Inflammatory macrophage treated with lipopolysaccharide for 1 hour (primary cell): ENCODE results near the gene VAV3.
A peak's percentile ranks its signal among the peaks of the same experiment; 100 is the strongest.

Experiments
- DNase-seq, 2 donors: peaks; one replicate each; pipeline ENCODE4 v3.0.0-alpha.2; 2020 to 2022

The VAV3 gene

DNA sequence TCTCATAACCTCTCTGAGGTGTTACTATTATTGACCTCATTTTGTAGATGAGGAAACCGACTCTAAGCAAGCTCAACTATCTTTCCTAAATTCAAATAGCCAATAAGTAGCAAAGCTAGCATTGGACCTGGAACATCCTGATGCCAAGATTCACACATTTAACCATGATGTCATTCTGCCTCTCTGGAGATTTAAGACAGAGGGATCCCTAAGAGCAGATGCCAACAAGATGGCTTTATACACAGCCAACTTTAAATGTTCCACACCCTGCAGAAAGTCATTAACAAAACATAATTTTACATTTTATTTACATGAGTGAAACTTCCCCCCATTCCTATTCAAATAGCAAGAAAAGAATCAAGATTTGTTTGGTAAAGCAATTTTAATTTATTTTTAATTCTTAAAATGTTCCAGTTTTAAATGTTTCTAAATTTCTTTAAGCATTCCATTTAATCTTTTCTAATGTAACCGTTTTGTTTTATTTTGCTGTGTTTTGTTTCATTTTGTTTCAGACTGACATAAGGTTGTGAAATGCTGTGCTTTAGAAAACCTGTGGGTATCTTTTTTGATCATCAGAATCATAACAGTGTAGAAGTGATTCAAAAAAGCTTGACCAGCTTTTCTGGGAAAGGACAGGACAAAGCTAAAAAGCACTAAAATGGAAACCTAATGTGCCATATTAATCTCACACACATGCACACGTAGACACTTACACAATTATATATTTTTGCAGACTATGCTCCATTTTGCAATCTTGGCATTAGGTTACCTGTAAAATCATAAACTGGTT is 7.6 kb upstream of the VAV3 start:
- no peak for DNase-seq

DNA sequence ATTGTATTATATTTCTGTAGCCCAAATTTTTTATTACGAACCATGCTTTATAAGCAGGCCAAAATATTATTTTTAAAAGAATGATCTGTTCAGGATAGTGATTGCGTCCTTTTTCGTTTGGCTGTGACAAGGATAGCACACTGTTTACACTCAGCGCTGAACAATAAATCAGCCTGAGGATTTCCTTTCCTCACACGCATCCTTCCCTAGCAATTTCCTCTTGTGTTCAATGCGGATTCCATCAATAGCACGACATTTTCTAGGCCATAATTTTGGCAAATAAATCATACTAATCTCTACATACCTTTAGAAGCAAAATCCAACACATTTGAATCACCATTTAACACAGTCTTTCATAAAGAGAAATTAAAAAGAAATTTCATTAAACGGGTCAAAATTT is 1.6 kb upstream of the VAV3 start:
- DNase-seq: no peak

DNA sequence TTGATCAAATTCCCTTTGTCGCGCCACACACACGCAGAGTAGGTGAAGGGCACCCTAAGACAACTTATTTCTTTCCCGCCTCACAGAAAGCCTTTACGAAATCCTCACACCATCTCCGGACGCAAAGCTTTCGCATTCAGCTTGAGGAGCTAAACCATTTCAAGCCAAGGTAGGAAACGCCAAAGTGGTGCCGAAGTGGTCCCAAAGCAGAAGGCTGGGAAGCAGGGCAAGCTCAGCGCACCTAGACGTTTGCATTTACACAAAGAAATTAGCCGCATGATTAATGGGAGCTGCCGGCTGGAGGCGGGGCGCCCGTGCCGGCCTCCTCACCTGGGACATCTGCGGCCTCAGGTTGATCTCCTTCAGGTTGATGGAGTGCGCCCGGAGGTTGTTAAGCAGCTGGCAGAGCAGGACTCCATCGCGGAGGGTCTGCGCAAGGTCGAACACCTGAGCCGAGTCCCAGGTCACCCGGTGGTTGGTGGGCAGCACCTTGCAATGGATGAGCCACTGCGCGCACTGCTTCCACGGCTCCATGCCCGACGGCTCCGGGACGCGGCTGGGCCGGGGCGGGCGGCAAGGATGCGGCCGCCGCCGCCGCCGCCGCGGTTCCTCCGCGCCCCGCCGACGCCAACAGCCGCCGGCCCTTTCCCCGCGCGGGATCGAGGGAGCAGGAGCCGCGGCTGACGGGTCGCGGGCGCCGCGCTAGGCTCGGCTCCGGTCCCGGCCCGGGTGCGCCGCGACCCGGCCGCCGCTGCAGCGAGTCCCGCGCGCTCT is 457 bp downstream of the VAV3 start:
- no peak for DNase-seq

DNA sequence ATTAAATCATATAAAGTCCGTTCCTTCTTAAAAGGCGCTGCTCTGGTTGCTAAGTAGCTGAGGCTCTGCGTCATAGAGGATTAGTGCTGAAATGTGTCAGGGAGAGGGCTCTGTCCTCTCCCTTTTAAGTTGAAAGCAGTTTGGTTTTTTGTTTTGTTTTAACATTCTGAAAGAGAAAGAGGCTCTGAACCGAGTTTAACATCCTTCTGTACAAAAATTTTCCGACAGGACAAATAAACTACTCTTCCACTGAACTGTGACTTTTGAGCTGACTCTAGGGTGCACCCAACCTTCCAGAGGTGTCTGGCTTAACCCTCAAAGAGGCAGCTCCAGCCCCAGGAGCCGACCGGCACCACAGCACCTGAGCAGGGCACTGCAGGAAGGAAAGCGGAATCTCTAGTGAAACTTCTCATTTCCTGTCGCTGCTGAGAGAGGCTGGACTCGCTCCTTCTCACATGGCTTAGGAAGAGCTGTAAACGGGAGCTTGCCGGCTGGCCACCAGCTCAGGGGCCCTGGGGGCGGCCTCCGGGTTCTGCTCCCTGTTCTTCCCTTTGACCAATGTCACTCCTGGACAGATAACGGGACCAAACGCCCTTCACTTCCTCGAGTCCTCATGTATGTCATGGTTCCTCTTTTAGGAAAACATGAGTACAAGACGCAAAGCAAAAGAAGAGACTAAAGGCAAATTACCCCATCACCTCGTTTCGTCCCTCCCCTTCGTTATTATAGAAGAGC is 1.2 kb downstream of the VAV3 start:
- DNase-seq: peak; percentile 61 to 62

DNA sequence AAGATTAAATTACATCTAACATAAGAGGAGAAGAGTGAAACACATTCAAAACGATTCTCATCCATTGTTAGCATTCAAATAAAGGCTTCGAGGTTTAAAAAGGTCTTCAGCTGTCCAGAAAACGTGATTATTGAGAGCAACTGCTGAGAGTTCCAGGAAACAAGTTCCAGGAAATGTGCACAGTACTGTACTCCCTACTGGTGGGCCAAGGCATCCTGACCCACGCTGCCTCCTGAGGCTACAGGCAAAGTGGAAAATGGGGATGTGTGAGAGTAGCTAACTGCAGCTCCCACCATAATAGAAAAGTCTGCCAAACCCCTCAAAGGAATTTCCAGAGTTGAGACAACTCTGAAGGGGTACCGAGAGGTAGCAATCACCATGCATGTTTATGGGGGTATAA is 2.0 kb downstream of the VAV3 start:
- DNase-seq: no peak

DNA sequence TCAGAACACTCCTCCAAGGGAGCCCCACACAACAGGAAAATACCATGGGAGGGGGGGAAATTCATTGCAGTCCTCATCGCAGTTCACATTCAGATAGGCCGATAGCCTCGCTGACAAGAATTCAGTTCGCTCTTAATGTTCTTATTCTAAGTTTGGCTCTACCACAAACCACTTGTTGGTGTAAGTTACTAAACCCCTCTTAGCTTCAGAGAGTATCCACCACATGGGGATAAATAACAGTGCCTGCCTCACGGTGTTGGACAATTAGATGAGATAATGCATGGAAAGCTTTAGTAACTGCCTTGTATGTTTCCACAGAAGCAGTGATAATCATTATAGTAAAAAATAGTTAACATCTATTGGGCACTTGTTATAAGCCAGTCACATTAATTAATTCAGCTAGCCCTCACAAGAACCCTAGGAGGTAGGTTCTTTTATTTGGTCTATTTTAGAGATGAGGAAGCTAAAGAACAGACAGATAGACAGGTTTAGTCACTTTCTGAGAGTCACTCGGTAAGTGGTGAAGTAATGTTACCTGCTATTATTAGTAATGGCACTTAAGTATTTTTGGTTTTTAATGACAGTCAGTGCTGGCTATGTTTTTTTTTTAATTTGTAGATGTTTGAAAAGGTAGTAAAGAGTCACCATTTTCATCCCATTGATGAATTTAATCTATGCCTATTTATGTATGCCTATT is 10.1 kb downstream of the VAV3 start:
- DNase-seq: no peak

DNA sequence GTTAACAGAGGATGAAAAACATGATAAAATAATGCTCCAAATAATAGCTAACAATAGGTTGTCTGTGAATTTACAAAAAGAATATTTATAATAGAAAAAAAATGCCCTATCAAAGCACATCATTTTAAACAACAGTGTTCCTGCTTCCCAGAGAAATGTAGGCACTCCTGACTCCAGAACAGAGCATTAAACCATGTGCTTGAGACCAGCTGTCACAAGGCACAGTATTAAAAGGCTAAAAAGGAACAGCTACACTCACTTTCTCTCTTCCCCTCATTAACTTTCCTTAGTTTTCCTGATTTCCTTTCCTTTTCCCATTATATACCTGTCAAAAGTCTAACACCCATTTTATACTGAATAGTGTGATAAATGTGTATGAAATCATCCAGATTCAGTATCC is 10.9 kb downstream of the VAV3 start:
- DNase-seq: no peak

DNA sequence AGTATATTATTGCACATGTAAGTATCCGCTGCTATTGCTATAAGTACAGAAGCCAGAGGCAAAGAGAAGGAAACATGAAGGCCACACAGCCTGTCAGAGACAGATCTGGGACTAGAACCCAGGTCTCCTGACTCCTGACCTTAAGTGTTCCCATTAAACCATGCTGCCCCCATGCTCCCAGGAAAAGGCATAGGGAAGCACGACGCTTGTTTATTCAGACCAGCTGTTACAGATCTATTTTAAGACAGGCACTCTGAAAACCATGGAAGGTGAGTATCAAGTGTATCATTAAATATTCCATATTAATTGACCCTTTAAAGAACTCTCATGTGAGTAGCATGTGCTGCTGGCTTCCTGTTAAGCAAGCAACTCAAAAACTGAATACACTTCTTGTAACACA is 11.4 kb downstream of the VAV3 start:
- DNase-seq: no peak

DNA sequence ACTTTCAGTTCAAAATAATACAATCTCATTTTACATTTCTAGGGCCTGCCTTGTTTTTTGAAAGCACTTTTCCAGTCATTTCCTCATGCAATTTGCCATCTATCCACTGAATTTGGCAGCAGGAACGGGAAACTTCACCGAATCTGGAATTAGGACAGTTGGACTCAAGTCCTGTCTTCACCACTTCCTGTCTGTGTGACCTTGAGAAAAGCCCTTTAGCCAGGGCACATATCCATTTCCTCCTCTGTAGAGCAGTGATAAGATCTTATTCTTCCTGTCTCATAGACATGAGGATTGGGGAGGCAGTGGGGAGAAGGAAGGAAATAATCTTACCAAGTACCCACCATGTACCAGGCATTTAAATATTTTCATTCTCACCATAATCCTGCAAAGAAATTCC is 12.0 kb downstream of the VAV3 start:
- DNase-seq: peak in 1 of 2 donors; percentile 29

DNA sequence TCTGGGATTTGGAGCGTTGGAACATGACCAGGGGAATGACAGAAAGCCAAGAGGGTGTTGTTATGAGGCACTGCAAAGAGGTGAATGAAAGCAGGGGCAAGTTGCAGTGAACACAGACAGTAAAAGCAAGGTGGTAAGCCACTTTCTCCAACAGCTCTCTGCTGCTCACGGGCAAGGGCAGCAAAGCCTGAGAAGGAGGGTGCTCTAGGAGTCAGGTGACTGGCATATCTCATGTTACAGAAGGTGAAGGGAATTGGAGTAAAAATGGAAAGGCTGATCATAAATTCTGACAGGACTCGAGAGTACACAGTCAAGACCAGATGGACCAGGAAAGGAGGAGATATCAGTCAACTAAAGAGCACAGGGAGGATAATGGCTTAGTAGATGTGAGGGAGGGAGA is 14.5 kb downstream of the VAV3 start:
- no peak for DNase-seq

DNA sequence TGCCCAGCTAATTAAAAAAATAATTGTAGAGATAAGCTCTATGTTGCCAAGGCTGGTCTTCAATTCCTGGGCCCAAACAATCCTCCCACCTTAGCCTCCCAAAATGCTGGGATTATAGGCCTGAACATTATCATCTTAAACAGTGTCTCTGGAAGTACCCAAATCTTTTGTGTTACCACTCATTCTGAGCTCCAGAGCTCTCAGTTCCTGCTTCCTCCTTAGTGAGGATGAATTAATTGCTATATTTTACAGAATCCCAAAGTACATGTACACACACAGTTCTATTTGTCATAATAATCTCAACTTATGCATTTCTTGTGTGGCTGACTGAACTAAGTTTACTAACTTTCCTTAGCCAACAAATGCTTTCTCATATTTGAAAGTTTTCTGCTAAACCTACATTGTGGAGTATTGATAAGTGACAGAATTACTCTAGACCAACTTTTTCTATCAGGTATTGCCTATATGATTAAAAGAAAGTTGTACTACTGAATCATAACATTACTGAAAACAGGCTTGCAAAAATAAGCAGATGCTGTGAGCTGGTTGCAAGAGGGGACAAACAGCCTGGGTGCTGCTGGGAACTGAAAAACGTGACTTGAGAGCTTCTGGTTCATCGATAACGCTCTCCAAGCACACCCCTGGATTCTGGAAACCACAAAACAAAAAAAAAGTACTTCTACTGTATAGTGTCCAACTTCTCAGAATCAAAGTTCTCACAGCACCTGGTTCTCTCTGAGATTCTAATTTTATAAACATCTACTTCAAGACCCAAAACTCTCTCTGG is 15.3 kb downstream of the VAV3 start:
- no peak for DNase-seq

DNA sequence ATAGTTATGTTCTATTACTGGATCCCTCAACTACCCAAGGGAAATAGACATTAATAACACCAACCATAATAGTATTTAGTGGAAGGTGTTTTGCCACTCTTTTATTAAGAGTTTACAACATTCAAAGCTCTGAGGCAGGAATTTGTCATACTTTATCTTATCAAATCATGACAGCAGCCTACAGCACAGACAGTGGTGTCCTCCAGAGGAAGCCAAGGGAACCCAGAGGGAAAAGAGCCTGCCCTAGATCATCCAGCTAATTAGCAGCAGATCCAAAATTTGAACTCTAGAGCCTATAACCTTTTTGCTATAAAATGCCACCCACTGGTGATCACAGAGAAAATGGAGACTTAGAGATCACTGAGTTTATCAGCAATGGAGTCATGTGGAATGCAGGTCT is 18.2 kb downstream of the VAV3 start:
- DNase-seq: no peak

DNA sequence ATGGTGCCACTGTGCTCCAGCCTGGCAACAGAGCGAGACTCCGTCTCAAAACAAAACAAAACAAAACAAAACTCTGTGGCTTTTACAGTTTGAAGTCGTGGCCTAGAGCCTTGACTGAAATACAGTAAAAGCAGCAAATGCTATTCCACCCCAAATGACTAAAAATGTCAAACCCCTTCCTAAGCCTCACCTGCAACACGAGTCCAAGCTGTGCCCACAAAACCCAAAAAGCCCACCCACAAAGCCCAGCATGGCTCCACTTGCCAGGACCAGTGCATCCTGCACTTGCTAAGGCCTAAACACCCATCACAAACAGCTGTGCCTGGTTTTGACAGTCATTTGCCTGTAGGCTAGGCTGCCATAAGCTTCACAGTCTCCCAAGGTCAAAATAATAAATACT is 21.3 kb downstream of the VAV3 start:
- DNase-seq: no peak

DNA sequence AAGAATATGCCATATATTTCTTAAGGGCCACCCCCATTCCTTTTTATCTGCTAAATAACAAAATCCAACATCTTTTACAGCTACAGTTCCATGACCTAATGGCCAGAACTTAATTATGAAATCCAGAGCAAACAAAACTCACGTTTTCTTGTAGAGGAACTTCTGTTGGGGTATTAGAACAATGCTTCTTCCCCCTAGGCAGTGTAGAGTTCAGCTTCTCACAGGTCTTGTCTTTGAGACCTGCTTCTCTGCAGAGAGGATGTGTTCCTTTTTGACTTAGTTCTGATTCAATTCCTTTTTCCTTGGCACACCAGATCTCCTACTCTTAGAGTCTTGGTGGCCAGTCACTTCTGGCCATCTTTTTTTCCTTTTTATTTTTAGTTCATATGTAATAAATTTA is 22.2 kb downstream of the VAV3 start:
- DNase-seq: peak in 1 of 2 donors; percentile 29

DNA sequence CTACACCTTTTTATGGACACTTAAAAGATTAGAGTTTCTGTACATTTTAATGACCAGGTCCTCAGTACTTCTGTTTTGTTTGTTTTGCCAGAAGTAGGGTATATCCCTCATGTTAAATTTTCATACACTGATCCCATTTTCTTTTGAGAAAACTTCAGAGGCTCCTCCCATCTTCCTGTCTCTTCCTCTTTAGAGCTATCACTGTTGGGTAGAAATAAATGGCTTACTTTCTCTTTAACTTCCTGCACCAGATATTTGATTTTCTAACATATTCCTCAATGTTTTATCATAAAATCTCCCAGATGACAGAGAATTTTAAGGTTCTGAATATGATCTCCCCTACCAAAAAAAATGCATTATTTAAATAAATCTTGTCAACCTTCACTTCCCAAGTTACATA is 23.4 kb downstream of the VAV3 start:
- peak in 1 of 2 donors; percentile 58 for DNase-seq

DNA sequence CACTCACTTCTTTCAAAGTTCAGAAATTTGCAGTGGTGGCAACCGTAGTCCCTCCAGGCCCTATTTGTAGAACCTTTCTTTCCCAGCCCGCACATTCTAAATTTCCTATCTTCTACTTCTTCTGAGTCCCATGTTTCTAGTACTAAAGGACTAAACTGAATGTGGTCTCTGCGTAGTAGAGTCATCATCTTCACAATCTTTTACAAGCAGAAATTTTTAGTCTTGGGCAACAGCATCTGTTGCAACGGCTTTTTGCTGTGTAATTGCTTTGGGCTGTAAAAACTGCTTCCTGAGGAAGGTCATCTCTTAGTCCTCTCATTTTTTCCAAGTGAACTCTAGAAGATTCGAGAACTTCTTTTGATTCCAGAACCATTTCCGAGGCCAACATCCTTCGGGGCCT is 23.9 kb downstream of the VAV3 start:
- DNase-seq: peak; percentile 97 to 99

DNA sequence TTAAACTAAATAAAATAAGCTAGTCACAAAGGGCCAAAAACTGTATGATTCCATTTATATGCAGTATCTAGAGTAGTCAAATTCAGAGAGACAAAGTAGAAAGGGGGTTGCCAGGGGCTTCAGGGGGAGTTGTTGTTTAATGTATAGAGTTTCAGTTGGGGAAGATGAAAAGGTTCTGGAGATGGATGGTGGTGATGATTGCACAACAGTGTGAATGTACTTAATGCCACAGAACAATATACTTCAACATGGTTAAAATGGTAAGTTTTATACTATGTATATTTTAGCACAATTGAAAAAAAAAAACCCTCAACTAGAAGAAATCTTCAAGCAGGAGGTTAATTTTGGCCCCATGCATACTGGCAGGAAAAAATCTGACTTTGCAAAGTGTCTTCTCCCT is 24.3 kb downstream of the VAV3 start:
- no peak for DNase-seq

DNA sequence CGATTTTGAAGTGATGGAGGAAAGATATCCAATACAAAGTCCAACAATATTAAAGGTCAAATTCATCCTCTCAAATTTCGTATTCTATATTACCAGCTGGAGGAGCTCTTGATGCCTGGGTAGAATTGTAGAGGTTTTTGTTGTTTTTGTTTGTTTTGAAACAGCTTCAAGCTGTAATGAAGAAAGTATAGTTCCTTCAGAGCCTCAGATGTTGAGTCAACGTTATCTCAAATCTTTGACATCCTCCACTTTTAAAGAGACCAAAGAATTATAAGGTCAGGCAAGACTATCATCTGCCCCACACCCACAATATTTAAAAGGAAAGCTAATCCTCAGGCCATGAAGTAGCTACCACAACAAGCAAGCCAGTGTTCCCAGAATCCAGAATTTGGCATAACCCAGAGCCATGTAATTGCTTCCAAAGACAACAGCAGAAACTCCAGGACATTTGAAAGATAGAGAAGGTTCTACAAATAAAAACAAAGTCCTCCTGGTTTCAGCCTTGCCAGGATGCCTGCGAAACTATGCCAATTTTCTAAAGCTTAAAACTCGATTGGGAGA is 24.9 kb downstream of the VAV3 start:
- no peak for DNase-seq

DNA sequence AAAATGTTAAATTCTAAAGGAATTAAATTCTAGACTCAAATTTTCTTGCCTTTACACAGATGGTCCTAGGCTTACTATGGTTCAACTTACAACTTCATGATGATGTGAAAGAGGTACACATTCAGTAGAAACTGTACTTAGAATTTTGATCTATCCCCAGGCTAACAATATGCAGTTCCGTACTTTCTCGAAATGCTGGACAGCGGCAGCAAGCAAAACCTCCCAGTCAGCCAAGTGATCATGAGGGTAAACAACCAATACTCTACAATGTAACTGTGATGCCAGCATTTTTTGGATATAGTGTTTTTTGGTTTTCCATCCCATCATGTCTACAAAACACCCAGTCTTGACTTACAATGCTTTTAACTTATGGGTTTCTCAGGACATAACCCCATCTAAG is 25.7 kb downstream of the VAV3 start:
- DNase-seq: no peak

DNA sequence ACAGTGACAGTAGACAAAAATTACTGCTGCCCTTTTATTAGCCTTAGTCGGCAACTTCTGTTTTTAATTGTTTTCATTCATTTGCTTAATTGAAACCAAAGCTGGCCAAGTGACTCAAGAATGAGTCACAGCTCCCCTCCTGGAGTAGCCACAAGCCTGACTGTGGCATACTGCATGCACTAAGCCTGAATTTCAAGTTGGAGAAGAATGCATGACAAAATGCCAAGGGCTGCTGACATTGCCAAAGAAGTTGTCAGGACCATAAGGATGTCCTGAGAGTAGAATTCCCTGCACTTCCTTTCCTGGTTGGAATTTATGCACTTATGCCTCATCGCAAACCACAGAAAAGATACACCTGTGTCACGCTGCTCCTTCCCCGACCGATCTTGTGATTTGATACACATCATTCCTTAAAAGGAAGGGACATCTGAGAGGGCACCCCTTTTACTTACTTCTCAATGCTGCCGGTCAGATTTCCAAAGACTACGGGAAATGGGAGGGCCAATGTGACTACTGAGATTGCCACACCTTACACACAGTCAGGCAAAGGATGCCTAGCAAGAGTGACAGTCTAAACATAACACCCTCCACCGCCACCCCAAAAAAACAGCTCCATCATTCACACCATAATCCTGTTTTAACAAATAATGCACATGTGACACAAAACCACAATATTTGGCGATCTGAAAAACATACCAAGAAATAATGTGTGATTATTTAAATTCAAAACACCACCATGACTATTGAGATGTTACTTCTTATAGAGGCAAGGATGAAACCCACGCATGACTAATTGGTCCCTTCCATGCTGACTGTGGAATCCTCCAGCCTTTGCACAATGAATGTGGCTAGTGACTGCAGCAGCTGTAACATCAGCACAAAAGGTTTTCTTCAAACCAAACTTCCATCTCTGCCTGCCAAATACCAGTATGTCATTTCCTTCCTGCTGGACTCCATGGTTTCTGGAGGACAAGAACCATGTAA is 28.2 kb downstream of the VAV3 start:
- peak; percentile 83 to 84 for DNase-seq
